Progenitor cell of endocrine pancreas (in vitro differentiated cells): ENCODE data around the gene KCNH1. TPM values are rescaled to one million over a fixed set of nuclear protein-coding genes. Genes with fewer than 3 reads are reported as not detected.

ENCODE experiments used
- DNase-seq: peaks from one replicate; pipeline ENCODE4 v3.0.0; 2021; ENCODE audit warnings: low spot score; ENCODE audit not compliant: unreplicated experiment
- H3K27ac Mint-ChIP-seq: 2 replicates; pipeline ENCODE4 v1.8.0; 2021; ENCODE audit warnings: mild to moderate bottlenecking, moderate library complexity, mixed read lengths
- H3K27me3 Mint-ChIP-seq: 2 replicates; pipeline ENCODE4 v1.8.0; 2021; ENCODE audit warnings: mixed read lengths
- H3K36me3 Mint-ChIP-seq: 2 replicates; pipeline ENCODE4 v1.8.0; 2022; ENCODE audit warnings: mixed read lengths; ENCODE audit not compliant: insufficient read depth
- H3K4me1 Mint-ChIP-seq: 2 replicates; pipeline ENCODE4 v1.8.0; 2021; ENCODE audit warnings: low read depth, mixed read lengths
- H3K4me3 Mint-ChIP-seq: 2 replicates; pipeline ENCODE4 v1.8.0; 2021; ENCODE audit warnings: low read depth, mild to moderate bottlenecking, moderate library complexity, mixed read lengths
- H3K9me3 Mint-ChIP-seq: 2 replicates; pipeline ENCODE4 v1.8.0; 2021; ENCODE audit warnings: low read depth, mixed read lengths
- CTCF ChIP-seq: fragments of 200-600 bp; sonication (generic); IDR thresholded peaks from one replicate; pipeline ENCODE4 v1.5.0; 2021; ENCODE audit warnings: antibody characterized with exemption, mild to moderate bottlenecking; ENCODE audit not compliant: unreplicated experiment
- total RNA-seq: library from RNA; stranded (reverse); gene quantifications from 2 replicates; pipeline ENCODE4 v1.2.1, GENCODE V29; 2021

The KCNH1 gene
- total RNA-seq, 1 donor from 2014 or later: 0.38 TPM

- H3K9me3 Mint-ChIP-seq: peaks cover 5% of the 10 kb centered on the region
- no peak for DNase-seq
- no peak for TF ChIP-seq CTCF
- H3K4me1 Mint-ChIP-seq: peaks cover 3% of the 10 kb centered on the region
- H3K27me3 Mint-ChIP-seq: no peaks in the 10 kb centered on the region
- no peaks in the 10 kb centered on the region for H3K36me3 Mint-ChIP-seq
- H3K4me3 Mint-ChIP-seq: no peak overlapping the region
- no peak overlapping the region for H3K27ac Mint-ChIP-seq
Measured at GRCh38 chr1:210650403-210650802, 483.5 kb downstream of the KCNH1 start.

- no peaks in the 10 kb centered on the region for H3K36me3 Mint-ChIP-seq
- peaks cover 3% of the 10 kb centered on the region for H3K4me1 Mint-ChIP-seq
- H3K27ac Mint-ChIP-seq: no peak overlapping the region
- no peak for DNase-seq
- TF ChIP-seq CTCF: no peak
- no peak overlapping the region for H3K4me3 Mint-ChIP-seq
- H3K27me3 Mint-ChIP-seq: no peaks in the 10 kb centered on the region
- peaks cover 2% of the 10 kb centered on the region for H3K9me3 Mint-ChIP-seq
Measured at GRCh38 chr1:210648588-210649269, 485.2 kb downstream of the KCNH1 start.

GRCh38 chr1:210647406-210648333 lies 486.3 kb downstream of the KCNH1 start:
- Mint-ChIP-seq H3K9me3 (no peaks in the 10 kb centered on the region), H3K27ac (peak overlapping the region; percentile 76), H3K4me3 (no peak overlapping the region), H3K4me1 (peaks cover 3% of the 10 kb centered on the region), H3K36me3 (no peaks in the 10 kb centered on the region), H3K27me3 (no peaks in the 10 kb centered on the region)
- TF ChIP-seq CTCF: no peak
- no peak for DNase-seq

- Mint-ChIP-seq H3K27me3 (no peaks in the 10 kb centered on the region), H3K36me3 (no peaks in the 10 kb centered on the region), H3K9me3 (no peaks in the 10 kb centered on the region), H3K4me1 (peaks cover 3% of the 10 kb centered on the region), H3K4me3 (no peak overlapping the region), H3K27ac (no peak overlapping the region)
- TF ChIP-seq CTCF: no peak
- DNase-seq: no peak
Measured at GRCh38 chr1:210646258-210646616, 487.7 kb downstream of the KCNH1 start.

GRCh38 chr1:210645582-210646257 lies 488.2 kb downstream of the KCNH1 start:
- no peaks in the 10 kb centered on the region for H3K36me3 Mint-ChIP-seq
- no peaks in the 10 kb centered on the region for H3K27me3 Mint-ChIP-seq
- H3K9me3 Mint-ChIP-seq: no peaks in the 10 kb centered on the region
- H3K4me1 Mint-ChIP-seq: peaks cover 3% of the 10 kb centered on the region
- no peak overlapping the region for H3K27ac Mint-ChIP-seq
- no peak for TF ChIP-seq CTCF
- no peak for DNase-seq
- no peak overlapping the region for H3K4me3 Mint-ChIP-seq
